GM20431 (cell line): ENCODE data around the gene IGHMBP2.

Source experiments
- in situ Hi-C: fragments of 300-500 bp; cut with MseI, MboI; formaldehyde crosslinking; loops from one replicate; pipeline ENCODE4 v1.15.0; 2020; ENCODE audit warnings: low sequenced_read_pairs; ENCODE audit not compliant: unreplicated experiment

Gene IGHMBP2

GRCh38 chr11:68889948-68890446 lies 13.7 kb upstream of the IGHMBP2 start:
- in situ Hi-C loops: no loop called here

DNA sequence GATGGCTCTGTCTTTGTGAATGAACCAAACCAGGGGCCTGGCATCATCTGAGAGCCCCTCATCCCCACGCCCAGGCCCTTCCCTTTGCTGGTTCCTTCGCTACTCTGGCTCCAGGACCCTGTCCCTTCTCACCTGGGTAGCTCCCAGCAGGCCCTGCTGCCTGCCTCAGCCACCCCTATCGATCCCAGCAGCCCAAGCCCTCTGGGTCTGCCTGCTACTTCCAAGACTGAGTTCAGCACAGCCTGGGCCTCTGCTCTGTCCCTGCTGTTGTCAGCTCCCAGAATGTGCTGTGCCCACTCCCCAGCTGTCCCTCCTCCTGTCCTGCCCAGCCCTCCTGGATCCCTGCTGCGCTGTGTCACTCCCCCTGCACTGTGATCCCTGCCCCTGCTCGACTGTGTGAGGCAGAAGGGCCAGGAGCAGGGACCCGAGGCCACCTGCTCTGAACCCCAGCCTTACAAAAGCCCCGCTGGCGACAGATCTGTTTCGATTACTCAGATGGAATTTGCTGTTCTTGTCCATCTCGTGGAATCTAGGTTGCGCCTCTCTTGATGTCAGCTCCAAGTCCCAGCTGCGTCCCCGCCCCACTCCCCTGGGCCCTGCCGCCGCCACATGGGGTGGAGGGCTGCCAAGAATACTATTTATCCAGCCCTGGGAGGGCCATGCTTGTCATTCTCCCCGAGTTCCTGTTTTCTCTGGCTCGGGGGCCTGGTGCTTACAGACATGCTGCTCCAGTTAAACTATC lies 13.0 kb upstream of the IGHMBP2 start:
- in situ Hi-C loops: no loop called here

- in situ Hi-C loops: no loop called here
Observed at GRCh38 chr11:68891351-68891948, 12.2 kb upstream of the IGHMBP2 start.

DNA sequence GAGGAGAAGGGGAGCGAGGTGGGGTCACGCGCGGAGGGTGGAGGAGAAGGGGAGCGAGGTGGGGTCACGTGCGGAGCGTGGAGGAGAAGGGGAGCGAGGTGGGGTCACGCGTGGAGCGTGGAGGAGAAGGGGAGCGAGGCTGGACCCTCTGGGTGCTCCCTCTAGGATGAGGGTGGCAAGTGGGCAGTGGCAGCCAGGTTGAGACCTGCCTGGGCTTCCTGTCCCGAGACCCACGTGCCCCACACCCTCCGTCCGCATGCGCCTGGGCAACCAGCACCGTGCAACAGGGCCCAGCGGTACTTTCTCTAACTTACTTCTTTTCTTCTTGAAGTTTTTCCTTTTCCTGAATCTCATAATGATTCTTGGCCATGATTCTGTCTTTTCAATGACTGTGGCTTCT lies 11.1 kb upstream of the IGHMBP2 start:
- in situ Hi-C loops: no loop called here

DNA sequence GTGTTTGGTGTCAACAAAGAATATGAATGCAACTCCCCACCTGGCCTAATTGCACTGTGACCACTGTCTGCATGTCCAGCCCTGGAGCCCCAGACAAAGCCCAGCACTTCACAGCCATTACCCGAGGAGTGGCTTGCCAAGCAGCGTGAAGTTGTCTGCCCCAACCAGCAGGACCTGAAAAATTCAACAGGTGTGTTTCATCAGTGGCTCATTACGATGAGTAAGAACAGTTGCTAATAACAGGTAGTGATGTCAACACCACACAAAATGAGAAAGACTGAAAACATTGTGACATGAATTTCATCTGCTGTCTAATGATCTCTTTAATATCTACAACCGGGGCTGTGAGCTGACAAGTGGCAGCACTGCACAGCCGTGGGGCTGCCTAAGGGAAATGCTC lies 10.4 kb upstream of the IGHMBP2 start:
- in situ Hi-C loops: no loop called here

DNA sequence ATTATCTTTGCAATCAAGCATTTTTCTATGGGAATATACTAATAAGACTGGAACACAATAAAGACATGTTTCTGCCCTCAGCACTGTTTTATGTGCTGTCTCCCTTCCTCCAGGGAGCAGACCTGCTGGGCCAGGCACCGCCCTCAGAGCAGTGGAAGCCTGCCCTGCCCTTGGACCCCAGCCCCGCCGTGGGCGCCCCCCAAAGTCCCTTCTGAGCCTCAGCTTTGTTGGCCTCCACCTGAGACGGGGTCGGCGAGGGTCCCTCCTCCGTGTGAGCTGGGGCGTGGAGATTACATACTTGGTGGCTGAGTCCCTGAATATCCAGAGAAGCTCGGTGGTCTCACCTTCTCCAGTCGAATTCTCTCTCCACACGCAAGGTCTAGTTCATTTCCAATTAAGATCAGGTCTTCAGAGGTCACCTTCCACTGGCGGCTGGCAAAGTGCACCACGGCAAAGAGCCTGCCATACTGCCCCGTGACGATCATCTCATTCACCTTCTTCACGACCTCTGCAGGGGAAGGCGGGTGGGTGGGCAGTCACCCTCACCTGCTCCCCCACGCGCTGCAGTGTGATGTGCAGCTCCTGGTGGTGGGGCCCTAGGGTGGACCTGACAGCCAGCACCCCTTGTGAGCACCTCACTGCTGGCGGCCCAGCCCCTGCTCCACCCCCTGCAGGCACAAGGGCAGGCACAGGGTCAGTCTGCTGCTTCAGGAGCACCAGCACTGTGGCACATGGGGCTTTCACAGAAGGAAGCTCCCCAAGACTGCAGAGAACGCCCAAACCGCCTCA lies 7.3 kb upstream of the IGHMBP2 start:
- in situ Hi-C loops: no loop called here

DNA sequence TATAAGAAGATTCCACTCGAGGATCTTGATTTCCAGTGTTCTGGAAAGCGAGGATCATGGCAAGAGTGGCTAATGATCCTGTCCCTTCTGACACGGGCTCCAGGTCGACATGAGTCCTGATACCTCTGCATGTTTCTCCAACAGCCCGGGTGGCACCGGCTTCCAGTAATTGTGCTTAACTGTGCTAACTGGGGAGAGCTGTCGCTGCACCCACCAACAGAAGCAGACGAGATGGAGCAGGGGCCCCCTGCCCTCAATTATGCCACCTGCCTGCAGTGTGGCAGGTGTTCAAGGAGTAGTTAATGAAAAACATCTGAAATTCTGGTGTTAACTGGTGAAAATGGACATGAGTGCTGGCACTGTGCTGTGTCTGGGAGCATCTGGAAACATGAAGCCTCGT lies 6.2 kb upstream of the IGHMBP2 start:
- in situ Hi-C loops: no loop called here

DNA sequence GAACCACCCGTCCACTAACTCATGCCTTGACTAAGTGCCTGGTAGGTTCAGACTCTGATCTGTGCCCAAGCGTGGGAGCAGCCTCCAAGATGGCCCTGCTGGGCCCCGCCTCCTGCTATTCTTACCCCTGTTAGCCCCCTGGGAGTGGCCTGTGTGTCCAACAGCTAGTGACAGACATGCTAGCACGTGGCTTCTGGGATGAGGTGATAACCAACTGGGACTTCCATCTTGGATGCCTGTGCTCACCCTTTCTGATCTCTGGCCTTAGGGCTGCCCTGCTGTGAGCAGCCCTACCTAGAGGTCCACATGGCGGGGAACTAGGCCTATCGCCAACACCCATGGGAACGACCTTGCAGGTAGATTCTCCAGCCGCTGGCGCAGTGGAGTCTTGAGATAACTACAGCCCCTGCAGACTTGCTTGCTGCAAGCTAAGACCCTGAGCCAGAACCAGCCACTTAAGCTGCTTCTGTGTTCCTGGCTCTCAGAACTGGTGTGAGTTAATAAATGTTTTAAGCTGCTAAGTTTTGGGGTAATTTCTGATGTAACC lies 2.8 kb upstream of the IGHMBP2 start:
- in situ Hi-C loops: no loop called here

- in situ Hi-C loops: no loop called here
Observed at GRCh38 chr11:68904248-68904847, 657 bp downstream of the IGHMBP2 start.

GRCh38 chr11:68905421-68906360 lies 2.0 kb downstream of the IGHMBP2 start:
- in situ Hi-C loops: no loop called here

- in situ Hi-C loops: no loop called here
Observed at GRCh38 chr11:68908273-68908672, 4.6 kb downstream of the IGHMBP2 start.

GRCh38 chr11:68910965-68911364 lies 7.3 kb downstream of the IGHMBP2 start:
- in situ Hi-C loops: no loop called here

- in situ Hi-C loops: no loop called here
Observed at GRCh38 chr11:68911731-68912130, 8.0 kb downstream of the IGHMBP2 start.

DNA sequence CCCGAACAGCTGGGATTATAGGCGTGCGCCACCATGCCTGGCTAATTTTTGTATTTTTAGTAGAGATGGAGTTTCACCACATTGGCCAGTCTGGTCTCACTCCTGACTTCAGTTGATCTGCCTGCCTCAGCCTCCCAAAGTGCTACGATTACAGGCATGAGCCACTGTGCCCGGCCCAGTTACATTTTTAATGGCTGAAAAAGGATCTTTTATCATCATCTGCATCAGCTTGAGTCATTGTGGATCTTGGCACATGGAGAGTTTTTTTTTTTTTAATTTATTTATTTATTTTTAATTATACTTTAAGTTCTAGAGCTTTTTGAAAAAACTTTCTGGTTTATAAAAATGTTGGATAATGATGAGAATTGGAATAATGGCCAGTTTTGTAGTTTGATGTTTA lies 8.6 kb downstream of the IGHMBP2 start:
- in situ Hi-C loops: no loop called here

DNA sequence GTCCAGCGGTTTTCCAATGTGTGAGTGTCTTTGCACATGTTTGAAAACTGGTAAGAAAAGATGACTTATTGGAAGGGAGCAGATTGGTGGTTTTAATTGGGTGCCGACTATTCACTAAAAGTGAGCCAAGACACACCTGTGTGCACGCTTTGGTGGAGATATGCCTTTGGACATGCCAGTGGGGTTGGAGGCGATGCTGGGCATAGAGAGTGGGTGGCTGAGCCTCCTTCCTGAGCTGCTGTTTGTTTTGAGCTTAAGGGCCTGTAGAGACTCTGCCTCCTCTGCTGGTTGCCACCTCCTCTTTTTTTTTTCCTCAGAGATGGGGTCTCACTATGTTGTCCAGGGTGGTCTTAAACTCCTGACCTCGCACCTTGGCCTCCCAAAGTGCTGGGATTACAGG lies 9.5 kb downstream of the IGHMBP2 start:
- in situ Hi-C loops: no loop called here

DNA sequence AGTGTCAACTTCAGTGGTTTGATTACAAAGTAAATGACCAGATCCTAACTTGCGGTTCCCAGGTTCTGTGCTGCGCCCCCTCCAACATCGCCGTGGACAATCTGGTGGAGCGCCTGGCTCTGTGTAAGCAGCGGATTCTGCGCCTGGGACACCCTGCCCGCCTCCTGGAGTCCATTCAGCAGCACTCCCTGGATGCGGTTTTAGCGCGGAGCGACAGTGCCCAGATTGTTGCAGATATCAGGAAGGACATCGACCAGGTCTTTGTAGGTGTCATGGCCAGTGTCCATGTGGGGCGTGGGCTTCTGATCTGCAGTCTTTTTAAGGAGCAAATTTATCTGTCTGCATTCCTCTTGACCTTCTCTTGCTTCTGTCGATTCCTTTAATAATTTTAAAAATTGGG lies 11.1 kb downstream of the IGHMBP2 start:
- in situ Hi-C loops: no loop called here

DNA sequence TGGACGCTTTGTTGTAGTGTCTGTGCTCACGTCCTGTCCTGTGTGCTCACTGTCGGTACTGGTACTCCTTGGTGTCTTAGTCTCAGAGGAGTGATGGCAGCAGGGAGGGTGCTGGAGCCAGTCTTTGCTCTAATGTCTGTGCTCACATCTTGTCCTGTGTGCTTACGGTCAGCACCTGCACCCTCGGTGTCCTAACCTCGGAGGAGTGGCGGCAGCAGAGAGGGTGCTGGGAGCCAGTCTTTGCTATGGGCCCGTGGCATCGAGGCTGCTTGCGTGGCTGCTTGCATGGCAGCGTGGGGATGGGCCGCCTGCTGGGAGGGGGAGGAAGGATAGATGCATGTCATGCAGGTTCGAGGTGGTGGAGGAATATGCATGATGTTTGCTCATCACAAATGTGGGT lies 12.7 kb downstream of the IGHMBP2 start:
- in situ Hi-C loops: no loop called here

DNA sequence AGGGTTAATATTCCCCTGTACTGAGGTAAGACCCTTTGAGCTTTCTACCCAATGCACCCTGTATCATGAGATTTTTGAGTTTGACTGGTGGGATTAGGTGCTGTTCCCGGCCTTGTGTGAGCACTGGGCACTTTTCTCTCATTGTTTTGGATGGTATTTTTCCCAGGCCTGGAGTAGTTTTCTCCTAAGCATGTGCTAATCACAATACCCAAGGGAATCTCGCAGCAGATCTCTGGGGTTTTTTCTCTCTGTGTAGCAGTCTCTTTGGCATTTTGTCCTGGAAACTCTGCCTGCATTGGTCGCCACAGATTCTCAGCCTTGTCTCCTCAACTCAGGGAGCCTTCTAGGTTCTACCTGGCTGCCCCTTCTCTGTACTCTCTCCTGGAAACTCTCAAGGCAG lies 19.9 kb downstream of the IGHMBP2 start:
- in situ Hi-C loops: no loop called here
